Neural cell (in vitro differentiated cells): ENCODE data around the gene FXR1.

Experiments
- CTCF ChIP-seq: fragments of 450-650 bp; IDR thresholded peaks from 2 replicates; pipeline ENCODE4 v1.5.1; 2014; ENCODE audit warnings: antibody characterized with exemption, mild to moderate bottlenecking, moderate library complexity; ENCODE audit not compliant: poor library complexity, severe bottlenecking
- EZH2 ChIP-seq: fragments of 200-600, 300-800 bp; shearing (Covaris generic), sonication (generic); IDR thresholded peaks from 2 replicates; pipeline ENCODE4 v1.6.1; 2014; ENCODE audit warnings: antibody characterized with exemption, low read length, borderline replicate concordance, mild to moderate bottlenecking; ENCODE audit not compliant: insufficient read depth, poor library complexity, severe bottlenecking
- MXI1 ChIP-seq: fragments of 450-650 bp; conservative IDR thresholded peaks from 2 replicates; pipeline ENCODE4 v1.6.1; 2014; ENCODE audit warnings: antibody characterized with exemption, mild to moderate bottlenecking; ENCODE audit not compliant: poor library complexity, severe bottlenecking
- RAD21 ChIP-seq: fragments of 450-650 bp; conservative IDR thresholded peaks from 2 replicates; pipeline ENCODE4 v1.6.1; 2014; ENCODE audit warnings: antibody characterized with exemption, mild to moderate bottlenecking, moderate library complexity

- TF ChIP-seq CTCF = no peak
- TF ChIP-seq EZH2 = no peak
- no peak for TF ChIP-seq RAD21
- TF ChIP-seq MXI1 = no peak
Measured at GRCh38 chr3:180961087-180961486, 48.6 kb downstream of the FXR1 start.
